Uterus (tissue), 2 donors: ENCODE data around the gene PDIA6.

Experiments
- CTCF ChIP-seq, 4 experiments: fragments of 200-600 bp in 2 of 4; fragments of 450-650 bp in 2 of 4; sonication (generic) in 2 of 4; IDR thresholded peaks; one replicate each; pipeline ENCODE4 v1.5.1; 2016 to 2019; ENCODE audit warnings: antibody characterized with exemption in 4 of 4, mild to moderate bottlenecking in 2 of 4, moderate library complexity in 1 of 4
- POLR2A ChIP-seq, 2 donors: fragments of 450-650 bp; IDR thresholded peaks; one replicate each; pipeline ENCODE4 v1.6.1; 2016; ENCODE audit warnings: antibody characterized with exemption in 2 of 2, mild to moderate bottlenecking in 1 of 2, moderate library complexity in 1 of 2

- no peak for TF ChIP-seq CTCF (IDR thresholded peaks at IDR 0.05)
- no peak for TF ChIP-seq POLR2A (IDR thresholded peaks at IDR 0.05)
Observed at GRCh38 chr2:10847008-10847407, 34.4 kb upstream of the PDIA6 start.
